LoVo (cell line): ENCODE measurements around the gene GNL1.
"Not testable (repeated sequence)": the region's sequence is repeated elsewhere in the genome, so short reads cannot be mapped to it uniquely, and the experiment has no call there.

ENCODE experiments used
- DNase-seq: peaks from one replicate; pipeline ENCODE4 v3.0.0-alpha.2; 2016; ENCODE audit warnings: low spot score

Gene GNL1

DNA sequence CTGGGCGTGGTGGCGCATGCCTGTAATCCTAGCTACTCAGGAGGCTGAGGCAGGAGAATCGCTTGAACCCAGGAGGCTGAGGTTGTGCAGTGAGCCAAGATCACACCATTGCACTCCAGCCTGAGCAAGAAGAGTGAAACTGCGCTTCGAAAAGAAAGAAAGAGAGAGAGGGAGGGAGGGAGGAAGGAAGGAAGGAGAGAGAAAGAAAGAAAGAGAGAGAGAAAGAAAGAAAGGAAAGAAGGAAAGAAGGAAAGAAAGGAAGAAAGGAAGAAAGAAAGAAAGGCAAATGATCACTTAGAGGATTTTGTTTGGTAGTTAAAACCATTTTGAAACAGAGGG is 59.1 kb downstream of the GNL1 start:
- not testable (repeated sequence) for DNase-seq

DNA sequence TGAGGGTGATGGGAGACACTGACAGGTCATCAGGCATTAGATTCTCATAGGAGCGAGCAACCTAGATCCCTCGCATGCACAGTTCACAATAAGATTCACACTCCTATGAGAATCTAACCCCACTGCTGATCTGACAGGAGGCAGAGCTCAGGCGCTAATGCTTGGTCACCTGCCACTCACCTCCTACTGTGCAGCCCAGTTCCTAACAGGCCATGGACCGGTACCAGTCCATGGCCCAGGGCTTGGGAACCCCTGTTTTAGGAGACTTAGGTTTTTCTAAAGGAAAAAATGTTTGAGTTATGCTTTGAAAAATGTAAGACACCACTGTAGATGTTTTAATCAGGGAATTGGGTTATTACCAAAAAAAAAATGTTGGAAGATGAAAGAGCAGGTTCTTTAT is 60.3 kb downstream of the GNL1 start:
- no peak for DNase-seq

DNA sequence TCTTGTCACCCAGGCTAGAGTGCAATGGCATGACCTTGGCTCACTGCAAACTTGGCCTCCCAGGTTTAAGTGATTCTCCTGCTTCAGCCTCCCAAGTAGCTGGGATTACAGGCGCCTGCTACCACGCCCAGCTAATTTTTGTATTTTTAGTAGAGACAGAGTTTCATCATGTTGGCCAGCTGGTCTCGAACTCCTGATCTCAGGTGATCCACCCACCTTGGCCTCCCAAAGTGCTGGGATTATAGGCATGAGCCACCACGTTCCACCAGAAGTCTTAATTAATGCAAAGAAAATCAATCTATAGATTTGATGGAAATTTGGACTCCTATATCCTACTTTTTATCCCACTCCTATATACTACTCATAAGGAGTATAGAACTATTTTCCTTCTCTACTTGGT is 61.2 kb downstream of the GNL1 start:
- DNase-seq, result not testable (repeated sequence)

DNA sequence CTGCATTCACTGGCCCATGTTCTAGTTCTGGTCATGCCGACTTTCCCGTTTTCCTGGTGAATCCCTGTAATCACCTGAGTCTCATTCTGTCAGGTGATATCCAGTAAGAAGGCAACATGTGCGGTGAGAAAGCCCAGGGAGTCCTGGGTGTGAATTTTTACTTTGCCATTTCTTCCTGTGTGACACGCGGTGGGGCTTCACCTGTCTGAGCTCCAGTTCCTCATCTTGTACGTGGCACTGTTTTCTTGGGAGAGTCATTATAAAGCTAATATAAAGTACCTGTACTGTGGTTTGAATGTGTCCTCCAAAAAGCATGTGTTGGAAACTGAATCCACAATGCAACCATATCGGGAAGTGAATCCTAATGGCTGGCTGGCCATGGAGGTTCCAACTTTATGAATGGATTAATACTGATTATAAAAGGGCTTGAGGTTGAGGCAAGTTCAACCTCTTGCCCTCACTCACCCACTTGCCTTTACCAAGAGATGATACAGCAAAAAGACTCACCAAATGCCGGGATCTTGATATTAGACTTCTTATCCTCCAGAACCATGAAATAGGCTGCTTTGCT is 61.9 kb downstream of the GNL1 start:
- DNase-seq, result no peak

DNA sequence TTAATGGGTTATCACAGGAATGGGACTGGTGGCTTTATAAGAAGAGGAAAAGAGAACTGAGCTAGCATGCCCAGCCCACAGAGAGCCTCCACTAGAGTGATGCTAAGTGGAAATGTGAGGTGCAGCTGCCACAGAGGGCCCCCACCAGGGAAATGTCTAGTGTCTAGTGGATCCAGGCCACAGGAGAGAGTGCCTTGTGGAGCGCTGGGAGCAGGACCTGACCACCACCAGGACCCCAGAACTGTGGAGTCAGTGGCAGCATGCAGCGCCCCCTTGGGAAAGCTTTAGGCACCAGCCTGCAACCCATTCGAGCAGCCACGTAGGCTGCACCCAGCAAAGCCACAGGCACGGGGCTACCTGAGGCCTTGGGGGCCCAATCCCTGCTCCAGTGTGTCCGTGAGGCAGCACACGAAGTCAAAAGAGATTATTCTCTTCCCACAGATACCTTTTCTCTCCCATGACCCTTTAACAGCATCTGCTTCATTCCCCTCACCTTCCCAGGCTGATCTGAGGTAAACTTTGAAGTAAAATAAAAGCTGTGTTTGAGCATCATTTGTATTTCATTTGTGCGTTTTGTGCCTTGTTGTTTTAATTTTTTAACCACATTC is 62.5 kb downstream of the GNL1 start:
- DNase-seq, result no peak

DNA sequence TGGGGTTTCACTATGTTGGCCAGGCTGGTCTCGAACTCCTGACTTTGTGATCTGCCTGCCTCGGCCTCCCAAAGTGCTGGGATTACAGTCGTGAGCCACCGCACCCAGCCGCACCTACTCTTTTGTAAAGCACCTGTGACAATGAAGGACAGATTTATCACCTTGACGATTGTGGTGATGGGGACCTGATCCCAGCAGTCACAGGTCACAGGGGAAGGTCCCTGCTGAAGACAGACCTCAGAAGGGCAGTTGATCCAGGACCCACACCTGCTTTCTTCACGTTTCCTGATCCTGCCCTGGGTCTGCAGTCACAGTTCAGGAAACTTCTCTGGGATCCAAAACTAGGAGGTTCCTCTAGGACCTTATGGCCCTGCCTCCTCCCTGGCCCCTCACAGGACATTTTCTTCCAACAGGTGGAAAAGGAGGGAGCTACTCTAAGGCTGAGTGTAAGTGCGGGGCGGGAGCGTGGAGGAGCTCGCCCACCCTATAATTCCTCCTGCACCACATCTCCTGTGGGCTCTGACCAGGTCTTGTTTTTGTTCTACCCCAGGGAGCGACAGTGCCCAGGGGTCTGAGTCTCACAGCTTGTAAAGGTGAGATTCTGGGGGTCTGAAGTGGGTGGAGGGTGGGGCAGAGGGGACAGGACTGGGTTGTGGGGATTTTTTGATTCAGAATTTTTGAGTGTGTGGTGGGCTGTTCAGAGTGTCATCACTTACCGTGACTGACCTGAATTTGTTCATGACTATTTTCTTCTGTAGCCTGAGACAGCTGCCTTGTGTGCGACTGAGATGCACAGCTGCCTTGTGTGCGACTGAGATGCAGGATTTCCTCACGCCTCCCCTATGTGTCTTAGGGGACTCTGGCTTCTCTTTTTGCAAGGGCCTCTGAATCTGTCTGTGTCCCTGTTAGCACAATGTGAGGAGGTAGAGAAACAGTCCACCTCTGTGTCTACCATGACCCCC is 64.0 kb downstream of the GNL1 start:
- no peak for DNase-seq
